ENCODE measurements around the gene MYO7A.

- no peak for TF ChIP-seq CEBPB (IDR thresholded peaks at IDR 0.05; ENCODE audit: low read depth, low read length)
- TF ChIP-seq CTCF (IDR thresholded peaks at IDR 0.05; ENCODE audit: control extremely low read depth in 1 of 3, insufficient read depth in 1 of 3, low read depth in 1 of 3, low read length in 3 of 3) = no peak
- TF ChIP-seq PHF8 (conservative IDR thresholded peaks at IDR 0.05; ENCODE audit: low read depth, low read length) = no peak
- TF ChIP-seq POLR2A (IDR thresholded peaks at IDR 0.05; ENCODE audit: control extremely low read depth in 1 of 2, low read depth in 2 of 2, low read length in 2 of 2) = no peak
- TF ChIP-seq TEAD4 (IDR thresholded peaks at IDR 0.05; ENCODE audit: low read depth, low read length) = no peak
- no peak for TF ChIP-seq TBP (IDR thresholded peaks at IDR 0.05; ENCODE audit: low read depth, low read length)
- TF ChIP-seq HDAC2 (IDR thresholded peaks at IDR 0.05; ENCODE audit: borderline replicate concordance in 1 of 2, low read depth in 2 of 2, low read length in 2 of 2) = no peak
- TF ChIP-seq CBX8 (IDR thresholded peaks at IDR 0.05; ENCODE audit: borderline replicate concordance, low read depth, low read length) = no peak
- TF ChIP-seq, protein P1, sequence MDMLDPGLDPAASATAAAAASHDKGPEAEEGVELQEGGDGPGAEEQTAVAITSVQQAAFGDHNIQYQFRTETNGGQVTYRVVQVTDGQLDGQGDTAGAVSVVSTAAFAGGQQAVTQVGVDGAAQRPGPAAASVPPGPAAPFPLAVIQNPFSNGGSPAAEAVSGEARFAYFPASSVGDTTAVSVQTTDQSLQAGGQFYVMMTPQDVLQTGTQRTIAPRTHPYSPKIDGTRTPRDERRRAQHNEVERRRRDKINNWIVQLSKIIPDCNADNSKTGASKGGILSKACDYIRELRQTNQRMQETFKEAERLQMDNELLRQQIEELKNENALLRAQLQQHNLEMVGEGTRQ (IDR thresholded peaks at IDR 0.05; ENCODE audit: low read length) = no peak
- TF ChIP-seq GTF2F1 (IDR thresholded peaks at IDR 0.05; ENCODE audit: borderline replicate concordance, low read depth, low read length) = no peak
- no peak for TF ChIP-seq POLR2AphosphoS5 (IDR thresholded peaks at IDR 0.05; ENCODE audit: low read depth, low read length)
- no peak for TF ChIP-seq EZH2 (IDR thresholded peaks at IDR 0.05; ENCODE audit: low read depth, low read length, severe bottlenecking)
- TF ChIP-seq KDM4A (IDR thresholded peaks at IDR 0.05; ENCODE audit: low read depth, low read length, severe bottlenecking) = no peak
Measured at GRCh38 chr11:77093056-77093891, 34.8 kb upstream of the MYO7A start.
